HG03520 (cell line): ENCODE results near the gene RABGAP1L.
"Not testable (repeated sequence)": the region's sequence is repeated elsewhere in the genome, so short reads cannot be mapped to it uniquely, and the experiment has no call there.

Experiments used
- ATAC-seq: cut with Tn5 transposase; IDR thresholded peaks from one replicate; pipeline ENCODE4 v1.9.1; 2021; ENCODE audit warnings: mild to moderate bottlenecking, moderate library complexity; ENCODE audit not compliant: unreplicated experiment

RABGAP1L gene

DNA sequence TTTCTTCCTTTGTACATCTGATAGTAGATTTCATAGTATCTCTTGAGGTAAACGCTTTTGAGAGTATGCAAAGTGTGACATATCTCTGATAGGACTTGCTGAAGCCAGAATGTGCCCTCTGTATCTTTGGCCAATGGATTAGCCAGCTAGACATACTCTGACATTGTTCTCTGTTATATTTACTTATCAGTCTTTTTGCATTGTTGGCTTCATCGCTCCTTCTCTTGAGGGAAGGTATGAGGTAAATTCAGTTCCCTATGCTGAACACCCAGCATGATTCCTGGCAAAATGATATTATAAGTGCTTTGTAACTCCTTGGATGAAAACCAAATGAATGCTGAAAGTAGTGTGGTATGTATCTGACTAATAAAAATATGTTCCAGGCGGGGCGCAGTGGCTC lies 677.2 kb downstream of the RABGAP1L start:
- ATAC-seq = no peak

DNA sequence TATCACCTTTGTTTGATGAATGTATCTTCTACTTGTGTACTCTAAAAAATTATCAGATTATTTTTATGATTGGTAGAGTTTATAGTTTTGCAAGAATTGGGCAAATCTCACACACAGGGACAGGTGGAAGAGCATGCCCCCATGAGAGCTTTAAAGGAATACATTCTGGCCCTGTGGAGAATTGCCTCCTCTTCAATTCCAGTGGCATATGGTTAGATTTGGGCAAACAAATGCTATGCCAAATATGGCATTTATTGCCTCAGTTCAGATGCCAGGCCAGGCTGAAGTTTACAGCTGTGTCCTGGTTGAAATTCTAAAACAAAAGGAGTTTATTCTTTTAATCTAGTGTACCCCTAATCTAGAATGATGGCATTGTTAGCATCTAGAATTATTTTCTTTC lies 678.1 kb downstream of the RABGAP1L start:
- no peak for ATAC-seq

DNA sequence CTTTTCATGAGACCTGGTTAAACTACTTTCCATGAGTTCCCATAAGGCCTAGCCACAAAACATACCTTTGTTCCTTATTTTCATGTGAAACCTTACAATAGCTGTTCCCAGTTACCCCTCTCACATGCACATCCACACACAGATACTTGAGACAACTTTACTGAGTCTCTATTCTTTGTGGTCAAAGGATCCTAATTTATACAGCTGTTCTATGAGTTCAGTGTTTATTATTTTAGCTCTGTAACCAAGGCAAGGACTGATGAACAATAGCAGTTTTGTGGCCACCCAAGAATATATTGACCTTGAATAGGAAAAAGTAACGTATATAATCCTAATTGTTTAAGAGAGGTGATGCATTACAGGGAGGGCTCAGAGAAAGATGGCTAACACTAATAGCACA lies 679.9 kb downstream of the RABGAP1L start:
- ATAC-seq = no peak

DNA sequence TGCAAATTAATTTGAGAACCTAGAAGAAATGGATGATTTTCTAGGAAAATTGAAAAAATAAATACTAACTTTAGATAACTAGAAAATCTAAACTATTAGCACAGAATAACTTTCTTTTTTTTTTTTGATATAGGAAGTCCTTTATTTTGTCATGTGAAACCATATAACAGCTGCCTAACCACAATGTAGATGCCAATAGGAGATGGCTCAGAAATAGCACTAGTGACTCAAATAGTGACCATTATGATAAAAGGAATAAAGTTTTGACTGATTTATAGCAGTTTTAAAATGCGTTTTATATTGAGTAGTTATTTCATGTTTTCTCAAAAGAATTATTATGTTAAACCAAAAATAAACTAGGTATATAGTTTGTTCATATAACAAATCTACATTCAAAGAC lies 682.4 kb downstream of the RABGAP1L start:
- no peak for ATAC-seq

DNA sequence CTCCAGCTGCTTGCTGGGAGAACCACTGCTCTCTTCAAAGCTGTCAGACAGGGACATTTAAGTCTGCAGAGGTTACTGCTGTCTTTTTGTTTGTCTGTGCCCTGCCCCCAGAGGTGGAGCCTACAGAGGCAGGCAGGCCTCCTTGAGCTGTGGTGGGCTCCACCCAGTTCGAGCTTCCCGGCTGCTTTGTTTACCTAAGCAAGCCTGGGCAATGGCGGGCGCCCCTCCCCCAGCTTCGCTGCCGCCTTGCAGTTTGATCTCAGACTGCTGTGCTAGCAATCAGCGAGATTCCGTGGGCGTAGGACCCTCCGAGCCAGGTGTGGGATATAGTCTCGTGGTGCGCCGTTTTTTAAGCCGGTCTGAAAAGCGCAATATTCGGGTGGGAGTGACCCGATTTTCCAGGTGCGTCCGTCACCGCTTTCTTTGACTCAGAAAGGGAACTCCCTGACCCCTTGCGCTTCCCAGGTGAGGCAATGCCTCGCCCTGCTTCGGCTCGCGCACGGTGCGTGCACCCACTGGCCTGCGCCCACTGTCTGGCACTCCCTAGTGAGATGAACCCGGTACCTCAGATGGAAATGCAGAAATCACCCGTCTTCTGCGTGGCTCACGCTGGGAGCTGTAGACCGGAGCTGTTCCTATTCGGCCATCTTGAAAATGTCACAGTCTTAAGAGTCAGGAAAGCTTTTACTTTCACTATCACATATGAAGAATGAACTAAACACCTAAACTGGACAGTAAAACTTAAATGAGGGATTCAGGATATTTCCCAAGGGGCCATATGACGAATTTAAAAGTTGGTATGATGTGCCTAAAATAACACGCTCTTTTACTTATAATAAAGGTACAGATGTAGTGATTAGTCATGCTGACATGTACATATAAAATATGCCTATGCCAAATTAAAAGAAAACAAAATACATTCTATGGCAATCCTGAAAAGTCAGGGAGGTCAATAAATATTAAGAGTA lies 689.6 kb downstream of the RABGAP1L start:
- not testable (repeated sequence) for ATAC-seq

DNA sequence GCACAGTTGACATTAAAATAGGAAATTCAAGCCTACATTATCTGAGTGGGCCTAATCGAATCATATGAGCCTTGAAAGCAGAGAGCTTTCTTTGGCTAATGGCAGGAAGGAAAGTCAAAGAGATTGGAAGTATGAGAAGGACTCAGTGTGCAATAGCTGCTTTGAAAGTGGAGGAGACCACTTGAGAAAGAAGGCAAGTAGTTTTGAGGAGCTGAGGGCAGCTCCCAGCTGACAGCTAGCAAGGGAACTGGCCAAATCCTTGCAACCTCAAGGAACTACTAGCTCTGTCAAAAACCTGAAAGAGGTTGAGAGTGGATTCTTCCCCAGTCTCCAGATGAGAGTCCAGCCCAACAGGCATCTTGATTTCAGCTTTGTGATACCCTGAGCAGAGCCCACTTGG lies 691.4 kb downstream of the RABGAP1L start:
- ATAC-seq = no peak

DNA sequence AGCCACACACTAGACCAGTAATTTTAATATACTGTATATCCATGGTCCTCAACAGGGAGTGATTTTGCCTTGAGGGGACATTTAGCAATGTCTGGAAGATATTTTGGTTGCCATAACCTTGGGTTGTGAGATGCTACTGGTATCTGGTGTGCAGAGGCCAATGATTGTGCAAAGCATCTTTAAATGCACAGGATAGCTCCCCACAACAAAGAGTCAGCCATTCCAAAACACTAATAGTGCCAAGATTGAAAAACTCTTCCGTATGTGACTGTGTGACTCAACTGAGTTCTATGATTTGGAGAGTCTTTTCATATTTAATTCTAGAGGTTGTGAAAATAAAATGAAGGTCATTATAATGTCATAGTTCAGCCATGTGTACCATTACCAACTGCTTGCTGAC lies 699.0 kb downstream of the RABGAP1L start:
- ATAC-seq = no peak

DNA sequence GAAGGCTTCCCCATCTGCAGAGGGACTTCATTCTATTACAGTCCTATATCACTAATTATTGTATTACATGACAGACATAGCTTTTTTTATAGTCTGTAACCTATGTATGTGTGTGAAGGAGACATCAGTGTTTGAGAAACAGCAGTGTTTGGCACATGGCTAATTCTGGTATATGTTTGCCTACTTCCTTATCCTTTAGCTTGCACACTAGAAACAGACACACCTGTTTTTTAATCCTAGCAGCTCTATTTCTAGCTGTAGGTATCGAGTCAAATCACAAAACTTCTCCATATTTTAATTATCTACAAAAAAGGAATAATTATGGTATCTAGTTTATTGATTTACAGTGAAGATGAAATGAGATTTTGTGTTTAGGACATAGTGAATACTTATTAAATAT lies 711.0 kb downstream of the RABGAP1L start:
- no peak for ATAC-seq

DNA sequence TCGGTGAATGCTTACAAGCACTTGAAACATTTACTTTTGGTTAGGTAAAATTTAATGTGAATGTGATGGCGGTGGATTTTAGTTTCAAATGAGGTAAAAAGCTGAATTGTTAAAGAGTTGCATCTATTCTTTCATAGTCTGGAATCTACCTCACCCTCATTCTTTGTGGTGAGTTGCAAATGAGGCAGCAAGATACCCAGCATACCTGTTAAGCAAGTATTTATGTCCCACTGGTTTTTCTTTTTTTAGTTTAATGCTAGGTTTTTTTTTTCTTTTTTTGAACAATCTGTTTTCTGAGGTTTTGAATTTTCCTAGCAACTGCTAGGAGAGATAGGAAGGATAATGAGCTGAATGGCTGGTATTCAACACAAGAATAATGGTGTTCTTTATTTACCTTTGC lies 712.6 kb downstream of the RABGAP1L start:
- ATAC-seq = no peak

DNA sequence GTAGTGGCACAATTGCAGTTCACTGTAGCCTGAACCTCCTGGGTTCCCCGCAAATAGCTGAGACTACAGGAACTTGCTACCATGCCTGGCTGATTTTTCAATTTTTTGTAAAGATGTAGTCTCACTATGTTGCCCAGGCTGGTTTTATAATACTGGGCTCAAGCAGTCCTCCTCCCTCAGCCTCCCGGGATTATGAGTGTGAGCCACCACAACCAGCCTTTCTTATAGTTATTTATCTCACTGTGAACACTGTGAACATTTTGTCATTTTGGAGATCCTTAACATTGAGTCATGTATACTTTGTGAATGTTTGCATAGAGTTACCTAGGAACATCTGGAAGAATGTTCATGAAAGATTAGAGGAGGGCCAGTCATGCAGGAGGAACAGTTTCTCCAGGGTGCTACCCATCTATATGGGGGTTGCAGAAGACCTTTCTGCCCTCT lies 713.3 kb downstream of the RABGAP1L start:
- no peak for ATAC-seq

DNA sequence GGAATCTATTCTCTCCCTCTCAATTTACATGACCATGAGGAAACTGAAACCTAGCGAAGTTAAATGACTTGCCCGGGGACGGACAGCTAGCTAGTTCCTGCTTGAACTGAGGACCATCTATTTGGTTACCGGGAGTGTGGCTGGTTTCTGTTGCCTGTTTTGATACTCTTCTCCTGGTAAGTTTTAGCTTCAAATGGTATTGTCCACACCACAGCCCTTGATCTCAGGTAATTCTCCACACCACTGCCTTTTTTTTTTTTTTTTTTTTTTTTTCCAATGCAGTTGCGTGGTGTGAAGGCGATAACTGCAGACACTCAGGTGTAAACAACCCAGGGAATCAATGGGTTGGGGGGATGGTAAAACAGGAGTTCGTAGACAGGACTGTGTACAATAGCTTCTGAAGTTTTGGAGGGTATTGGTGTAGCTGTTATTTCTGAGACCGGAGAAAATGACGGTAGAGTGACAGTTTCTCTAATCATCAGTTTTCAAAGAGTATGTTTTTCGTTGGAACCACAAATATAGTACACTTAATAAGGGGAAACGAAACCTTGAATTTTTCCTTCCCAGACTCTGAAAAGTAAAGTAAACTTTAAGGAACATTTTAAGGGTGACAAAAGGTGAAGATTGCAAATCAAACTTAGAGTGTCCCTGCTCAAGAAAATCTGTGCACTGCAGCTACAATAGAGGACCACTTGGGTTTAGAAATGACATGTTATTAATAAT lies 715.2 kb downstream of the RABGAP1L start:
- ATAC-seq = peak; percentile 63

DNA sequence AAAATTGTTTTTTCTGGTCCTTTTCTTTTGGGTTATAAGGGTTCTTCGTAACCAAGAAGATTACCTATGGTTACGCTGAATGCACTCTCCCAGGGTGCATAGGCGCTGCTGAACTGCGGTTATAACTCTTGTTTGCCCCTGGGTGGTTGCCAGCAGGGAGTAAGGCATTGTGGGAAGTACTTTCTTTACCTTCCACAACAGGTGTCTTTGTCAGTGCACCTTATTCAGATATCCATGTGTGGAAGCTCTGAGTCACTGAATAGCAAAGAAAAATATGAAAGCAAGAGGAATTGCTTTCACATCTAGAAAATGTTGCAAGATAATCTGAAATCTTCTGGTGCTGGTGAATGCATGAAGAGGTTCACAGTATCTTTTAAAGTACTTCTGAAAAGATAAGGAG lies 716.0 kb downstream of the RABGAP1L start:
- ATAC-seq = no peak

DNA sequence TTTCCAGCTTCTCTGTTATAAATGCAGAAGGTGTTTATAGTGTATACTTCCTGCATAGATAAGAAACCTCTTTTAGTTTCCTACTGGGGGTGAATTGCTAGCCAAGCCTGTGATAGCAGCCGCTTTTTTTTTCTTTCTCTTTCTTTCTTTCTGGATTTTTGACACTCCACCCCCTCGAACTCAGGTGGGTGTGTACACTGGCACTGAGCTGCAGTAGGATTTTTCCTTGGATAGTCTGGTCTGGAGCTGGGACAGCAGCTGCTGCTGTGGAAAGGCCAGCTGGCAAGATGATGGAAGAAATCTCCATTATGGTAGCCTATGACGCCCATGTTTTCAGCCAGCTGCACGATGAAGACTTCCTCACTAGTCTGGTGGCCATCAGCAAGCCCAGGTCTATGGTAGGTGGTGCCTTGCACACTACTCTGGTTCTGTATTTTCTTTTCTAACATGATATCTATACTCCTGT lies 717.9 kb downstream of the RABGAP1L start:
- ATAC-seq = no peak

DNA sequence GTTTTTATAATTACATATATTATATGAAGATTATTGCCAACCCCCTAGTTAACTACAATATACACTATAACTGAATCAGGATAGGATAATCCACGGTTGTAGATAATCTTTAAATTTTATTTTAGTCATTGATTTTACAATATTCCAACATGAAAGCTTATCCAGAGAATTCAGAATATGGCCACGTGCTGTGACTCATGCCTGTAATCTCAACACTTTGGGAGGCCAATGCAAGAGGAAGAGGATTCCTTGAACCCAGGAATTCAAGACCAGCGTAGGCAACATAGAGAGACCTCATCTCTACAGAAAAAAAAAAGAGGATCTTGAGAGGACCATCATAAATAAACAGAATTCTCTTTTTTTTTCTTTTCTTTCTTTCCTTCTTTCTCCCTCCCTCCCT lies 720.9 kb downstream of the RABGAP1L start:
- ATAC-seq = no peak

DNA sequence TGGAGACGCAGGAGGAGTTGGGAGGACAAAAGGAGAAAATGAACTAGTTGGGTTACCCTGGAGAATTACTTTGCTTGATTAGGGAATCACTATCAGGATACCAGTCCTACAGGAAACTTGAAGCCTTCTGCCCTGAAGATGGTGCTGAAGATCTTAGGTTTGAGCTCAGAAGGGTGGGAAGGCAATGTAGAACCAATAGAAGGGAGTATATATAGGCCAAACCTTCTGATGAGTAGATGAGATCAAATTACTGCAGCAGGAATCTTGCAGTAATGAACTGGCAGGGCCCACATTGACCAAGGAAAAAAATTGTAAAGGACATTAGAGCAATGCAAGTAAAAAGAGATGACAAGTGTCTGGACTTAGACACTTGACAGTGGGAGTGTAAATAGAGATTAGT lies 724.1 kb downstream of the RABGAP1L start:
- no peak for ATAC-seq

DNA sequence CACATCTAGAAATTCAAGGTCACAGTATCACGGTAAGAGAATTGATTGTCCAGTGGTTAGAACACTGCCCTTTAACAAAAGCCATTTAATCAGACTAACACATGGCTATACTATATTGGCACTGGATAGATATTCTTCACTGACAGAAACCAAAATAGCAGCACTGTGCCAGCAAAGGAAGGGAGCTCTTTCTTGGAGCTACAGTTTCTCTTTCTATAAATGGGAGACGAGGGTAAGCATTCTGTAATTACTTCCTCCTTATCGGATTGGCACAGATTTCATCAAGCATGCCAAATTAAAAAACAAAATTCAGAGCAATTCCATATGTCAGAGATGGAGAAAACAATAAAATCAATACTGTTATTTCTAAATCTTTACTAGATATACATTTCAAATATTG lies 724.7 kb downstream of the RABGAP1L start:
- ATAC-seq = no peak

DNA sequence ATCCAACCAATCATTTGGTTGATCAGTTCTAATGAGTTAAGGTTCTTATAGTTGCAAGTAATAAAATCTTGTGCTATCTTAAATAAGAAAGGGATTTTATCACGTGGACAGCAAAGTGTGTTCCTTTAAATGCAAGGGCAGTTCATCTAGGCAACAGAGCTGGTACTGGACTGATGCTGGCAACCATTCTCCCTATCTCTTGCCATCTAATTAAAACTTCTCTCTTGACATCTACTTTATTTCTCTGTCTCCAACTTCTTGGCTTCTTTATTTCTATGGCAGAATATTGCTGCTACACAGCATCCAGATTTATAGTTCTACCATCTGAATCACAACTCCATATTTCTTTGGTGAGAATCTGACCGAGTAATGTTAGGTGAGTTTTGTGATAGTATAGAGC lies 725.2 kb downstream of the RABGAP1L start:
- no peak for ATAC-seq

DNA sequence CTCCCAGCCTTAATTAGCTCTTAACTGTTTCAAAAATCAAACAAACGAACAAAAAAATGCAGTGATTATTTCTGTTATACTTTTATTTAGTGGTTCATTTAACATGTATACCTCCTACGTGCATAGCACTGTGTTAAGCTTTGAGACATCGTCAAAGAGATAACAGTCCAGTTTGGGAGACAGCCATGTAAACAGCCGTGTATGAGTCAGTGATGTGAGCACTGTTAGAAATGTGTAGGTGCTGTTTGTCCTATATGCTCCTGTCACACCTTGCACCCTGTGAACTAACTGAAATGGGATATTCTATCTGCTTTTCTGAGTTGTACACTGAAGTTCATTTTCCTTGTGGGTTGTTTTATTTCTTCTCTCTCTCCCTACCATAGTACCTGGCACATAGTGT lies 730.7 kb downstream of the RABGAP1L start:
- ATAC-seq = no peak

DNA sequence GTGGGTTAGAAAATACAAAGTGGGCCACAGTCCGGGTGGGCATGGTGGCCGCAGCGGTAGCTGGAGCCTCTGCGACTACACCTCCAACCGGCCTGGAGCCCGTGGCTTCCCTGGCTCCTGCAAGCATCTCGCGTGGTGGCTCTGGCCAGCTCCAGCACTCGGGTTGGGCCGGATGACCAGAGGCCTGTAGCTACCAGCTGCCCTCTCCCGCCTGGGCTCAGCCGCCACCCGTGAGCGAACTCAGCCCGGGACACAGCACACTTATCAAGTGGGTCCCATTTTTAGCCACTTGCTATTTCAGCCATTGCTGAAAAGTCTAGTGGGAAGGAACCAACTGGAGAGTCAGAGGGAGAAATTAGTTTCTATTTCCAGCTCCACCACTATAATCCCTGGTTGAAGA lies 732.7 kb downstream of the RABGAP1L start:
- no peak for ATAC-seq

DNA sequence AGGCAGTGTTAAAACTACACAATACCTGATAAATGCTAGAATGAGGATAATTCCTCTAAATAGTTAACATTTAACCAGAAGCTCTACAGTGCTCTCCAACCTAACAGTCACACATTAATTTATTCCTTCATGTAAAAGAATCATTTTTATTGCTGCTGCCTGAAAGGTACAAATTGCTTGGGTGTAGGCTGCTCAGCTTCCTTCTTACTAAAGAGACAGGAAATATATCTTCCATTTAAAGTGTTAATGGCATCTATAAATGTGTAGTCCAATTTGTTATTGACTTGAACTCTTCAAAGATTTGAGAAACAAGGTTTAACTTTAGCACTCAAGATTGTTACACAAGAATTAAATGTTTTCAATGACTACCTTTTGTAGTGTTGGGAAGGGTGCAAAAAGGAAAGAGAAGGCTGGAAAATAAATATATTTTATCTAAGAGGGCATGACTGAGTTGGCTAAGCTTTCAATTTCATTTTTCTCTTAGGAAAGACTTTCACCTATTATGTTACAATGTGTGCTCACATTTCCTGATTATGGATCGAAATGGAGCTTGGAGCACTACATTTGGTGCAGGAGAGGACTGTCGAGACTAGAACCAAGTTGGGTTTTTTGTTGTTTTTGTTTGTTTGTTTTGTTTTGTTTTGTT lies 734.9 kb downstream of the RABGAP1L start:
- no peak for ATAC-seq

DNA sequence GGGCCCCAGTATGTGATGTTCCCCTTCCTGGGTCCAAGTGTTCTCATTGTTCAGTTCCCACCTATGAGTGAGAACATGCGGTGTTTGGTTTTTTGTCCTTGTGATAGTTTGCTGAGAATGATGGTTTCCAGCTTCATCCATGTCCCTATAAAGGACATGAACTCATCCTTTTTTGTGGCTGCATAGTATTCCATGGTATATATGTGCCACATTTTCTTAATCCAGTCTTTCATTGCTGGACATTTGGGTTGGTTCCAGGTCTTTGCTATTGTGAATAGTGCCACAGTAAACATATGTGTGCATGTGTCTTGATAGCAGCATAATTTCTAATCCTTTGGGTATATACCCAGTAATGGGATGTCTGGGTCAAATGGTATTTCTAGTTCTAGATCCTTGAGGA lies 736.3 kb downstream of the RABGAP1L start:
- ATAC-seq = not testable (repeated sequence)
